WERI-Rb-1 (cell line): ENCODE results near the gene FTSJ1.
"Not testable (repeated sequence)": the region's sequence is repeated elsewhere in the genome, so short reads cannot be mapped to it uniquely, and the experiment has no call there.

Experiments
- DNase-seq: peaks from one replicate; pipeline ENCODE4 v3.0.0-alpha.2; 2020
- H3K27ac ChIP-seq: fragments of 250-450 bp; sonication (Bioruptor Pico); 2 replicates; pipeline ENCODE4 v1.5.1; 2020; ENCODE audit warnings: mild to moderate bottlenecking, moderate library complexity
- H3K27me3 ChIP-seq: fragments of 250-450 bp; sonication (Bioruptor Pico); 2 replicates; pipeline ENCODE4 v1.5.1; 2021; ENCODE audit warnings: mild to moderate bottlenecking, low read depth, moderate library complexity; ENCODE audit not compliant: insufficient read depth, severe bottlenecking
- H3K36me3 ChIP-seq: fragments of 250-450 bp; sonication (Bioruptor Pico); 2 replicates; pipeline ENCODE4 v1.5.1; 2020; ENCODE audit warnings: mild to moderate bottlenecking, moderate library complexity
- H3K4me3 ChIP-seq: 2 replicates; pipeline ENCODE4 v1.5.1; 2011; ENCODE audit warnings: low read depth, mild to moderate bottlenecking, control low read depth, low read length
- H3K9me3 ChIP-seq: fragments of 250-450 bp; sonication (Bioruptor Pico); 2 replicates; pipeline ENCODE4 v1.5.1; 2021; ENCODE audit warnings: mild to moderate bottlenecking, moderate library complexity; ENCODE audit not compliant: severe bottlenecking
- CTCF ChIP-seq: IDR thresholded peaks from 2 replicates; pipeline ENCODE4 v1.5.1; 2011; ENCODE audit warnings: low read depth, mild to moderate bottlenecking, control low read depth, inconsistent platforms, low read length

The FTSJ1 gene

GRCh38 chrX:48523682-48524081 lies 47.7 kb downstream of the FTSJ1 start:
- peaks cover 46% of the 10 kb centered on the region for H3K36me3 ChIP-seq
- H3K9me3 ChIP-seq: no peaks in the 10 kb centered on the region
- H3K27ac ChIP-seq: no peak overlapping the region
- TF ChIP-seq CTCF: no peak
- peaks cover 8% of the 10 kb centered on the region for H3K27me3 ChIP-seq
- no peak overlapping the region for H3K4me3 ChIP-seq
- DNase-seq: no peak

- not testable (repeated sequence) for H3K27me3 ChIP-seq, DNase-seq, H3K4me3 ChIP-seq, H3K27ac ChIP-seq, H3K9me3 ChIP-seq
- peaks cover 47% of the 10 kb centered on the region for H3K36me3 ChIP-seq
Observed at GRCh38 chrX:48525853-48526252, 49.9 kb downstream of the FTSJ1 start.

GRCh38 chrX:48530736-48531135 lies 54.7 kb downstream of the FTSJ1 start:
- Histone ChIP-seq H3K4me3 (no peak overlapping the region), H3K27me3 (no peaks in the 10 kb centered on the region), H3K9me3 (no peaks in the 10 kb centered on the region), H3K27ac (no peak overlapping the region), H3K36me3 (peaks cover 23% of the 10 kb centered on the region)
- no peak for DNase-seq
- no peak for TF ChIP-seq CTCF

GRCh38 chrX:48531358-48531959 lies 55.5 kb downstream of the FTSJ1 start:
- Histone ChIP-seq H3K9me3 (no peaks in the 10 kb centered on the region), H3K4me3 (no peak overlapping the region), H3K36me3 (peaks cover 22% of the 10 kb centered on the region), H3K27ac (no peak overlapping the region), H3K27me3 (no peaks in the 10 kb centered on the region)
- no peak for DNase-seq
- TF ChIP-seq CTCF: no peak

- H3K36me3 ChIP-seq: peaks cover 16% of the 10 kb centered on the region
- DNase-seq: no peak
- no peaks in the 10 kb centered on the region for H3K9me3 ChIP-seq
- H3K27me3 ChIP-seq: no peaks in the 10 kb centered on the region
- H3K27ac ChIP-seq: no peak overlapping the region
- H3K4me3 ChIP-seq: no peak overlapping the region
- TF ChIP-seq CTCF: no peak
Observed at GRCh38 chrX:48532161-48532560, 56.2 kb downstream of the FTSJ1 start.

- H3K27me3 ChIP-seq: peaks cover 3% of the 10 kb centered on the region
- no peak overlapping the region for H3K27ac ChIP-seq
- no peak for DNase-seq
- H3K36me3 ChIP-seq: peaks cover 6% of the 10 kb centered on the region; the same call in 1 of the 2 replicates
- H3K9me3 ChIP-seq: no peaks in the 10 kb centered on the region
- H3K4me3 ChIP-seq: no peak overlapping the region
- TF ChIP-seq CTCF: no peak
Observed at GRCh38 chrX:48533165-48533564, 57.2 kb downstream of the FTSJ1 start.
